Middle frontal gyrus (tissue), 1 donor: Measurements from ENCODE around the gene CNOT3.
"Not testable (repeated sequence)": the region's sequence is repeated elsewhere in the genome, so short reads cannot be mapped to it uniquely, and the experiment has no call there.

Experiments used
- DNase-seq: peaks from one replicate; pipeline ENCODE4 v3.0.0-alpha.2; 2015; ENCODE audit warnings: low spot score; ENCODE audit errors: extremely low spot score

CNOT3 gene

DNA sequence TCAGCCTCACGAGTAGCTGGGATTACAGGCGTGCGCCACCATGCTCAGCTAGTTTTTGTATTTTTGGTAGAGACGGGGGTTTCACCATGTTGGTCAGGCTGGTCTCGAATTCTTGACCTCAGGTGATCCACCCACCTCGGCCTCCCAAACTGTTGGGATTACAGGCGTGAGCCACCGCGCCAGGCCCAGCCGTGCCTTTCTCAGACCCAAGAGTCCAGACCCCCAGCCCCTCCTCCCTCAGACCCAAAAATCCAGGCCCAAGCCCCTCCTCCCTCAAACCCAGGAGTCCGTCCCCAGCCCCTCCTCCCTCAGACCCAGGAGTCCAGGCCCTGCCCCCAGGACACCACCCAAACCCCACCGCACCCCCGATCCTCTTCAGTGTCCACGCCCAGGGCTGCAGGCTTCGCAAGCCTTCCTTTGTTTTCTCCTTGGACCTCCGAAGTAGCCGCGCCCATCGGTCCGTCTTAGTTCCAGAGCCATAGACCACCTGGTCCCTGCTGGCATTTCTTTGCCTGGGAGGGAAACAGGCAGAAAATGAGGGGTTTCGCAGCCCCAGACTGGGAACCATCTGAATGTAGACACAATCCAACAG lies 31.7 kb downstream of the CNOT3 start:
- no peak for DNase-seq

DNA sequence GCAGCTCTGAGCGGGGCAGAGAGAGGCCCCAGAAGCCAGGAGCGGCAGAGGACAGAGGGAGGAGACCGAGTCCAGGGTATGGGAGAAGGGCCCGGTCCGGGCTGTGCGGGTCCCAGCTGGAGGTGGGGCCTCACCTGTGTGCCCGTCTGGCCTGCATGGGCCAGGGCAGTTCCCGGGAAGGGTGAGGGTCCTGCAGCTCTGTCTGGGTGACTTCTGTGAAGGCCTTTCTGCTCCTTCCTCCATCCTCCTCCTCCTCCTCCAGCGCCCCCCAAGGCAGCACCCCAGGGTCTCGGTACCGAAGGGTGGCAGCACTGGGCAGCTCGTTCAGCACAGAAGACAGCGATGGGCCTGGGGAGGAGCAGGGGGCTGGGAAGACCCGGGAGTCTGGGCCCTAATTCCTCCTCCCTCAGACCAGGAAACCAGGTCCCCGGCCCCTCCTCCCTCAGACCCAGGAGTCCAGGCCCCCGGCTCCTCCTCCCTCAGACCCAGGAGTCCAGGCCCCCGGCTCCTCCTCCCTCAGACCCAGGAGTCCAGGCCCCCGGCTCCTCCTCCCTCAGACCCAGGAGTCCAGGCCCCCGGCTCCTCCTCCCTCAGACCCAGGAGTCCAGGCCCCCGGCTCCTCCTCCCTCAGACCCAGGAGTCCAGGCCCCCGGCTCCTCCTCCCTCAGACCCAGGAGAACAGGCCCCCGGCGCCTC lies 34.3 kb downstream of the CNOT3 start:
- DNase-seq, result not testable (repeated sequence)

DNA sequence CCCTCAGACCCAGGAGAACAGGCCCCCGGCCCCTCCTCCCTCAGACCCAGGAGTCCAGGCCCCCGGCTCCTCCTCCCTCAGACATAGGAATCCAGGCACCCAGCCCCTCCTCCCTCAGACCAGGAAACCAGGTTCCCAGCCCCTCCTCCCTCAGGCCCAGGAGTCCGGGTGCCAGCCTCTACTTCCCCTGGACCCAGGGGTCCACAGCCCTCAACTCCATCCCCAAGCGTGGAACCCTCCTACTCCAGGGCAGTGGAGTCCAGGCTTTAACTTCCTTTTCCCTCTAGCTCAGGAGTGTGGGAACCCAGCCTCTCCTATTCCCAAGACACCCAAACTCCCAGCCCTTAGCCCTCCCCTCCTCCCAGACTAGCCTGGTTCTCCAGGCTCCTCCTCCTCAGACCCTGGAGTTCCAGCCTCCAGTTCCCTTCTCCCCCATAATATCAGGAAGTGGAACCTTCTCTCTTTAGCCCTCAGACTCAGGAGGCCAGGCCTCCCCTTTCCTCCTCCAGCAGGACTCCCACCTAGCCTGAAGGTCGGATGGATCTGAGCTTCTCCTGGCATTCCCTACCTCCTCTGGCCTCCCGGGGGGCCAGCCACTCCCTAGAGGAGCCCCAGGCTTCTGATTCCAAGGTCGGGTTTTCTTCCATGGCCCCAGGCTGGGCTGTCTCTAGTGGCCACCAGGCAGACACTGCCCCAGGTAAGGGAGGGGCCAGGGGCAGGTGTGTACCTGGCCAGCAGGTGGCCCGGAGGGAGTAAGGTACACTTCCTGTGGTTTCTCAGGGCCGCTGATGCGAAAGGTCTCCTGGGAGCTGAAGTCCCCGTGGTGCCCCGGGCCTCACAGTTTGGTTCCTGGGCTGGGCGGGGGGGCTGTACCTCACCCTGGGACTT lies 35.2 kb downstream of the CNOT3 start, which contains the start of gene TMC4:
TMC4 (minus strand) TSS at position 690 of the 888 bp plus-strand sequence; CDS start at position 647, 43 bp downstream.
- DNase-seq, result no peak

DNA sequence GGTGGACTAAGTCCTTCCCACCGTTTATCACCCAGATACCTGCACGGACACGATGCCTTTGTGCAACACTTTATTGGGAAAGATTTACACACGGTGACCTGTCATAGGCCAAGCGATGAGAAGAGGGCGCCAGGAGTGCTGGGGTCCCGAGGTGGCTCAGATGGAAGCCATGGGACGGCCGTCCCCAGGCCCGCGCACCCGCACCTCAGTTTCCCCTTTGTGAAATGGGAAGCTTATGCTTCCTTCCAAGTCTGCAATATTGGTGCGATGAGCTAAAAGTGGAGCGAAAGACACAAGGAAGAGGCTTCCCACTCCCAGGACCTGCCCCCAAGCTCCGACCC lies 35.8 kb downstream of the CNOT3 start:
- no peak for DNase-seq

DNA sequence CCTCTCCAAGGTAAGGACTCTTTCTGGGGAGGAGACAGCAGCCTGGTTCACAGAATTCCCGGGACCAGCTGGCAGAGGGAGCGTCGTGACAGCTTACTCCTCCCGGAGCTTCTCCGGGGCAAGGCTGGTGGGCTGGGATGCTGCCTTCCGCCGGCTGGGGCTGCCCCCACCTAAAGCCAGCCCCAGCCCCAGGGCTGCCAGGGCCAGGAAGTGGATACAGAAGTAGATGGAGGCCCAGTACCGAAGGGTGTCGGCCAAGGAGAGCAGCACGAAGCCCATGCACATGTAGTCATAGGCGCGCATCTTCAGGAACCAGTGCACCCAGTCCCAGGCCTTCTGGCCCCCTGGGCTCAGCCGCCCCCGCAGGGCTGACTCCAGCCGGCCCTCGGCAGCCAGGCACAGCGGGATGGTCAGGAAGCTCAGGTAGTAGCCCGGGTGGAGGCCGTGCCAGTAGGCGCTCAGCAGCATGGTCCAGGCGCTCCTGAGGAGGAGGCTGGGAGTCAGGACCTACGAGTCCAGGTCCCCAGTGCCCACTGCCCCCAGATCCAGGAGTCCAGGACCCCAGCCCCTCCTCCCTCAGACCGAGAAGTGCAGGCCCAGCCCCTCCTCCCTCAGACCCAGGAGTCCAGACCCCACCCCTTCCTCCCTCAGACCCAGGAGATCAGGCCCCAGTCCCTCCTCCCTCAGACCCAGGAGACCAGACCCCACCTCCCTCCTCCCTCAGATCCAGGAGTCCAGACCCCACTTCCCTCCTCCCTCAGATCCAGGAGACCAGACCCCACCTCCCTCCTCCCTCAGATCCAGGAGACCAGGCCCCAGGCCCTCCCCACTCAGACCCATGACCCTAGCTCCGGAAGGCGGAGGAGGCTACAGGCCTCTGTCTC lies 36.6 kb downstream of the CNOT3 start:
- no peak for DNase-seq

DNA sequence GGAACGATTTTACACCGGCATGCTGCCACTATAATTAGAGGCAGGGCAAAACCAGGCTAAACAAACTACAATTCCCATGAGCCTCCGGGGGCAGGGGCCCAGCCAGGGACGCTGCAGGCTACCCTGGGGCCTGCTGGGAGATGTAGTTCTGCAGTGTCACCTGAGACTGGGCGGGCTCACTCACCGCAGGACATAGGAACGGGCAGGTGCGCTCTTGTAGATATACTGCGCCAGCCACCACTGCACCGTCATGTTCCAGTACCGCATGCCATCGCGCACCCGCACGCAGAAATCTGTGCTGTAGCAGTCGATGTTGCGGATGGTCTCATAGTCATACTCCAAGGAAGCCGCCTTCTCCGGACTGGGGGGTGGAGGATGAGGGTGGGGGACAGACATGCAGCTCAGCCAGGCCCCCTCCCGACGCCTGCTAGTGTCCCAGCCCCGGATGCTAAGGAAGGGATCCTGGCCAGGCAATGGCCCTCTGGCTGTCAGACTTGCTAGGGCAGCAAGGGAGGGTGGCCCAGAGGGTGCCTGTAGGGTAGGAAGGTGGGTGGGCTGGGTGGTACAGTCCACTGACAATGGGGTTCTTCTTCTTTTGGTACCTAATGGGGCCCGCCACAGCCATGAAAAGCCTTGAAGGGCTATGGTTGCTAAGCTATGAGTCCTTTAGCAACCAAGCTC lies 41.2 kb downstream of the CNOT3 start:
- DNase-seq, result no peak

DNA sequence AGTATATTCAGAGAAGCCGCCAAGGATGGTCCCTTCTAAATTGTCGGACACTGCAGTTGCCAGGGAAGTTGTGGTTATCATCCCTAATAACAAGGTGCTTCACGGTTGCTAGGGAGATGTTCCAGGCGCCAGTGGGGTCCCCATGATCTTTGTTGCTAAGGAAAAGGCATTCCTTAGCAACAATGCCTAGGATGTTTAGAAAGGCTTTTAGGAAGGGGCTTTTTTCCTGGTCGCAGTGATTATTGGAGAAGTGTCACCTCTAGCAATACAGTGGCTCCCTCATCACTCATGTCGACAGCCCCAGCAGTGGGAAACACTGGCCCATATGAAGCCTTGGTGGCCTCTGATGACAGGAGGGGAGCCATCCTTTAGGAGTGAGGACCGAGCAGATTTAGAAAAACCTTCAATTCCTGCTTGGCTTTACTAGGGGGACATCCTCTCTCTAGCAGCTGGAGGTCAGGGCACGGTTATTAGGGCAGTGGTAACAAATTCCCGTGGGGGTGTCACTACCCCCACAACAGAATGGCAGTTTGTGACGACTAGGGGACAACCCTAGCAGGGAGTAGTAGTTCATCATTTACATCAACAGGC lies 41.8 kb downstream of the CNOT3 start:
- DNase-seq, result no peak

DNA sequence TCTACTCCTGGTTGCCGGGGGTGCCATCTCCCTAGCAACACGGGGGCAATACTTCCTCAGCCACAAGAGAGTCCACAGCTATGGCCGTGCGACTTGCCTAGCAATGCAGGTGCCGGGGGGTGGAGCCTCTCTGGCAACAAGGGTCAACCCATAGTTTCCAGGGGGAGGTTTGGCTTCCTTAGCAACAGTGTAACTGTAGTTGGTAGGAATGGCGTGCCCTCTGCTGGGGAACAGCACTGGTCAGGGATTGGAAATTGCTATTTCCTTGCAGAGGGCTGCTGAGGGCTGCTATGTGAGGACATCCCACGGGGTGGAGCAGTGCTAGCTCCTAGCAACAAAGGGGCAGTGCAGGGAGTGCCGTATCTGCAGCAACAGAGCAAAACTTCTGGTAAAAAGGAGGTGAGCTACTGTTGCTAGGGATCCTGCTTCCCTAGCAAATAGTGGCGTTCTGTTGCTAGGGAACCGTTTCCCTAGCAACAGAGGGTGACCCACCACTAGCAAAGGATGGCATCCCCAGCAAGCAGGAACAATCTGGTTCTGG lies 42.4 kb downstream of the CNOT3 start:
- no peak for DNase-seq

DNA sequence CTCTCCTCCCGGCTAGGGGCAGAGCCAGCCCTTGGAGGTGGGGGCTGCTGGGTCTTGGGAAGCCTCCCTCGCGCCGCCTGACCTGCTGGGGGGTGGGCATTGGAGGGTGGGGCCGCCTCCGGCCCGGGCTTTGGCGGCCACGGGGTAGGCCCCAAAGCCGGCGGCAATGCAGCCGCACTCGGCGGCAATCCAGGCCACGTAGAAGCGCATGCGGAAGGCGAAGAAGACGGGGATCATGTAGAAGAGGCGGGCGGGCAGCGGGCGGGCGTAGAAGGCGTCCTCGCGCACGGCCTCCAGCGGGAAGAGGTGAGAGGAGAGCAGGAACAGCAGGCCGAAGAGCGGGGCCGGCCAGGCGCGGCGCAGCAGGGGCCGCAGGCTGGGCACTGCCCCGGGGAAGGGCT lies 43.1 kb downstream of the CNOT3 start:
- no peak for DNase-seq

DNA sequence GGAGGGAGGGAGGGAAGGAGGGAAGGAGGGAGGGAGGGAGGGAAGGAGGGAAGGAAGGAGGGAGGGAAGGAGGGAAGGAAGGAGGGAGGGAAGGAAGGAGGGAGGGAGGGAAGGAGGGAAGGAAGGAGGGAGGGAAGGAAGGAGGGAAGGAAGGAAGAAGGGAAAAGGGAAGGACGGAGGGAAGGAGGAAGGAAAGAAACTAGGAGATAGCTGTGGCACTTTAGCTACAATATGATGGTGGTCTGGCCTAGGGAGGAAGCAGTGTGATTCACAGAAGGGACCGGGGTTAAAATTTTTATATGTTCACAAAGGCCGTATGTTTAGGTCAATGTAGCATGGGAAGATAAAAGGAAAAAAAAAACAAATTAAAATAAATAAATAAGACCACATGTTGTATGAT lies 44.3 kb downstream of the CNOT3 start:
- not testable (repeated sequence) for DNase-seq

DNA sequence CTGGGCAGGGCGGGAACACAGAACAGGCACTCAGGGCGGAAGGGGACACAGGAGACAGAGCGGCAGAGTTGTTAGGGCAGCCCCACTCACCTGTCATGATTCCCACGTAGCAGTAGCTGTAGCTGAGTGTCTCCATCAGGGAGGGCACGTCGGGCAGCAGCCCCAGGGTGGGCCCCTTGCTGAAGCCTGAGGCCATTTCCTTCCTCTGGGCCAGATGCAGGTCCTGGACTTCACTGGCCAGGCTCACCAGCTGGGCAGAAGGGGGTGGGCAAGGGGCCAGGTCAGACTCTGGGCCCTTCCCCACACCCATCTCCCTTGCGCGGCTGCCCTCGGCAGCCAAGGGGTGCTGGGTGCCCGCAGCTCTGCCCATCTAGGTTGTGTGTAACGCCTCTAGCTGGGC lies 45.9 kb downstream of the CNOT3 start:
- DNase-seq, result no peak

DNA sequence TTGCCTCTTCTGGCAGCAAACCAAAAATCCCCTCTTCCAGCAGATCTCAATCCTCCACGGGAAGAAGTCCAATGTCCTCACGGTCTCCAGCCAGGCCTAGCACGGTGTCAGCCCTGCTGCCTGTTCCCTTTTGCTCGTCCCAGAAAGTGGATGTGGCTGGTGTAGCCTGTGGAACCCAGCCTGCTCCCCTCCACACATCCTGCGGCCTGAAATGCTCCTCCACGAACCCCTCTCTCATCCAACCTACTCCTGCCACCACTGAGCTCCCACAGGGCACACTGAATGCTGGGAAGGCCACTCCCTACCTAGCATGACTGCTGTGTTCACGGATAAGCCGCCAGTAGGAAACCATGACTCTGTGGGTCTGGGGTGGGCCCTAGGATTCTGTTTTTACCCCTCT lies 48.8 kb downstream of the CNOT3 start:
- DNase-seq, result no peak

DNA sequence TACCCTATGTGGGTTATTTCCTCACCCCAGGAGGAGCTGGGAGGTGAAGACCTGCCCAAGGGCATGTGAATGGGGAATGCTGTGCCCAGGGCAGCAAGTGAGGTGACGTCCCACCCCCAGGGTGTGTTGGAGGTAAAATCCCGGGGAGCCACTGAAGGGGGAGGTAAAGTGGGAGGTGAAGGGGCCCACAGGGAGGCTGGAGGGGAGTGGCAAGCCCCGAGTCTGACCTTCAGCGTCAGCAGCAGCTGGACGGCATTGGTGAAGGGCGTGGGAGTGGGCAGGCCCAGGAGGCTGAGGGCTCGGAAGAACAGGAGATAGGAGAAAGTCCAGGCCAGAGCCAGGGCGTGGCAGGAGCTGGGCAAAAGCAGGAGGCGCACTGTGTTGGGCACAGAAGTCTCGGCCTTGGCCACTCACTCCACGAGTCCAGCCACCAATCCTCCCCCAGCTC lies 49.4 kb downstream of the CNOT3 start:
- no peak for DNase-seq

DNA sequence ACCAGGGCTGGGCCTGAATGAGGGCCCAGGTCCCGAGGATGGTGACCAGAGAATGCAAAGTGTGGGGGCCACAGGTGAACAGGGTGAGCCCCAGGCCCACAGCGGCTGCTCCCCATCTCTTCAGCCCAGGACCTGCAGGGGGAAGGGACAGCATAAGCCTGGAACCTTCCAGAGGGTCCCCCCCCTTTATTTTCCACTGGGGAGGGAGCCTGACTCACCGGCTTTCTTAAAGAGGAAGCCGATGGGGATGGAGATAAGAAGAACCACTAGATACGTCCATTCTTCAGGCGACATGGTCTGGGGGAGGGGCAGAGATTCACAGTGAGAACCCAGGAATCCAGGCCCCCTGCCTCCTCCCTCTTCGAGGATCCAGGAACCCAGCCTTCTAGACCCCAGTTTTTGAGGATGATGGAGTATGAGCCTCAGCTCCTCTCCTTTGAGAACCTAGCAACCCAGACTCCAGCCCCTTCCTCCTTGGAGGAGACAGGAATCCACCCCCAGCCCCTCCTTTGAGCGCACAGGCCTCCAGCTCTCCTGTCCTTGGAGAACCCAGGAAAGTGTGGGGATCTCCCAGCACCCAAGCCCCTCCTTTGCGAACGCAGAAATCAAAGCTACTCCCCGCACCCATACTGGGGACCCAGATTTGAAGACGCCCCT lies 50.8 kb downstream of the CNOT3 start:
- no peak for DNase-seq

DNA sequence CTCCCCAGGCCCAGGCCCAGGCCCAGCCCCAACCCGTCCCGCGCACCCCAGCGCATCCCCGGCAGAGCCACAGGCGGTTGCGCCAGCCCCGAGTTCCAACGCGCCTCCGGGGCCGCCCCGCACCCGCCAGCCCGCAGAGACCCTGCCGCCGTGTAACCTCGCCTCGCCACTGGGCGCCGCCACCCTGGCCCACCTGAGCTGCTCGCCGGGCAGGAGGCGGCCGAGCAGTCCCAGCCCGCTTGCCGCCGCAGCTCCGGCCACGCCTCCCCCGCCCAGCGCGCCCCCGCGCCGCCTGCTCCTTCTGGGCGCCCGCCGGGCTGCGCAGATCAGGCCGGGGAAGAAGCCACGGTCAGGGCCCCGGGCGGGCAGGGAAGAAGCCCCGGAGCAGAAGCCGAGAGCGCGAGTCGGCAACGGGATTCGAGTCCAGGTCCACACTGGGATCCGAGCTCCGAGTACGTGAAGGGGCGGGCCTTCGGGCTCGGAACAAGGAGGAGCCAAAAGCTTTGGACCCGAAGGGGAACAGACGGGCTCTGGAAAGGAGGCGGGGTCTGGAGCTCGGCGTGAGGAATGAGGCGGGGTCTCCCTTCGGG lies 51.7 kb downstream of the CNOT3 start, which contains the start of gene MBOAT7:
MBOAT7 (minus strand) TSS at position 436 of the 590 bp plus-strand sequence. CDS start 1,072 bp downstream, outside the sequence.
- DNase-seq, result no peak

DNA sequence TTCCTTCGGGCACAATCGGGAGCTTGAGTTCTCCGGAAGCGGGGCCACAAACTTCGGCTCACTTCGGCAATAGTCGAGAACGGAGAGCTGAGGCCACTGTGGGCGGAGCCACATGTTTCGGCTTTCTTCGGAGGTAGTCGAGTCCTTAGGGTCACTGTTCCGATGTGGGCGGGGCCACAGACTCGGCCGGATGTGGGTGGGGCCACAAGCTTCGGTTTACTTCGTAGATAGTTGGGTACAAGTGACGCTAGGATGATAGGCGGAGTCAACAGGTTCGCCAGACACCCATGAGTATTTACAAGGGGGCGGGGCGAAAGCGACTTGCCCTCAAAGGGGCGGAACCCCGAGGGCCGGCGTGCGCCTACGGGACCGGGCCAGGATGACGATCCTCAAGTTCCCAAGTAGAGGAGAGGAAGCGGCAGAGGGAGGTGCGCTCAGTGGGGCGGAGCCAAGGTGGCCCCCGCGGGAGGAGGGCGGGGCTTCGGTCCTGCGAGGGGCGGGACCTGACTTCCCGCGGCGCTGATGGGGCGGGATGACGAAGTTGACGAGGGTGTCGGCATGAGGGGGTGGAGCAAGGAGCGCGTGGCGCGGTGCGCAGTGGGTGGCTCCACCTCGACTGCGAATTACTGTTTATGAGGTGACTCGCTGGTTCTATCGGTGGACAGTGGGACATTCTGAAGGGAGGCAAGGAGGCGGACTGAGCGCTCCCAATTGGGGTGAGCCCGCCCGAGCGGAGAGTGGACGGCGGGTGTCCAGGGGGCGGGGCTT lies 52.4 kb downstream of the CNOT3 start:
- peak; percentile 100 for DNase-seq

DNA sequence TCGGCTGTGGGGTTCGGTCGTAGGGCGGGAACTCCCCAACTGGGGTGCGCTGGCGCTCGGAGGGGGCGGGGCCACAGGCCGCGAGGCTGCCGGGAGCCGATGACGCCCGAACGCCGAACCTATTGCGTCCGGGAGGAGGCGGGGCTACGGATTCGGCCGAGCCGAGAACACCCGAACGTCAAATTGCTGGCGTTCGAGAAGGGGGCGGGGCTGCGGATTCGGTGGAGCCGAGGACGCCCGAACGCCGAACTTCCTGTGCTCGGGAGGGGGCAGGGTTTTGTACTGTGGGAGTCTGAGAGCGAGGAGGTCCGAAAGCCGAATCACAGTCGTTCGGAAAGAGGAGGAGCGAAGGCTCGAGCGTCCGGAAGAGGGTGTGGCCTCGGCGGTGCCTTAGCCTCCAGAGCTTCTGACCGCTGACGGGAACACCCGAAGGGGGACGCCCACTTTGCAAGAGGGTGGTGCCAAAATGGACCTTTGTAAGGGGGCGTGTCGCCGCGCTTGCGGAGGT lies 53.0 kb downstream of the CNOT3 start:
- peak; percentile 98 for DNase-seq
